ENCODE measurements around the gene C10orf53. TPM values are rescaled to one million over a fixed set of nuclear protein-coding genes. Genes with fewer than 3 reads are reported as not detected.
A peak's percentile ranks its signal among the peaks of the same experiment; 100 is the strongest.
"Not testable (repeated sequence)": the region's sequence is repeated elsewhere in the genome, so short reads cannot be mapped to it uniquely, and the experiment has no call there.

C10orf53 gene
- total RNA-seq, 1 donor from 2014 or later, result not detected

GRCh38 chr10:49666685-49667084 is 12.8 kb upstream of the C10orf53 start:
- Mint-ChIP-seq H3K9me3 (ENCODE audit: low read depth) (peaks cover 8% of the 10 kb centered on the region), H3K27ac (ENCODE audit: unreplicated experiment) (no peak overlapping the region), H3K27me3 (ENCODE audit: low read depth) (peaks cover 28% of the 10 kb centered on the region), H3K4me3 (ENCODE audit: unreplicated experiment) (no peak overlapping the region), H3K4me1 (ENCODE audit: low read depth) (no peaks in the 10 kb centered on the region), H3K36me3 (ENCODE audit: low read depth) (no peaks in the 10 kb centered on the region)
- no peak for TF ChIP-seq CTCF (IDR thresholded peaks at IDR 0.05)
- no peak for DNase-seq (ENCODE audit: low spot score)

- Mint-ChIP-seq H3K36me3 (ENCODE audit: low read depth) (no peaks in the 10 kb centered on the region), H3K27me3 (ENCODE audit: low read depth) (peaks cover 33% of the 10 kb centered on the region), H3K4me3 (ENCODE audit: unreplicated experiment) (no peak overlapping the region), H3K4me1 (ENCODE audit: low read depth) (no peaks in the 10 kb centered on the region), H3K9me3 (ENCODE audit: low read depth) (peaks cover 8% of the 10 kb centered on the region), H3K27ac (ENCODE audit: unreplicated experiment) (no peak overlapping the region)
- no peak for TF ChIP-seq CTCF (IDR thresholded peaks at IDR 0.05)
- DNase-seq (ENCODE audit: low spot score), result no peak
Measured at GRCh38 chr10:49667991-49668390, 11.5 kb upstream of the C10orf53 start.

- no peak overlapping the region for H3K27ac Mint-ChIP-seq (ENCODE audit: unreplicated experiment)
- no peaks in the 10 kb centered on the region for H3K4me1 Mint-ChIP-seq (ENCODE audit: low read depth)
- no peaks in the 10 kb centered on the region for H3K36me3 Mint-ChIP-seq (ENCODE audit: low read depth)
- no peak for DNase-seq (ENCODE audit: low spot score)
- TF ChIP-seq CTCF (IDR thresholded peaks at IDR 0.05), result no peak
- H3K27me3 Mint-ChIP-seq (ENCODE audit: low read depth), result peaks cover 40% of the 10 kb centered on the region
- H3K9me3 Mint-ChIP-seq (ENCODE audit: low read depth), result peaks cover 8% of the 10 kb centered on the region
- H3K4me3 Mint-ChIP-seq (ENCODE audit: unreplicated experiment), result no peak overlapping the region
Measured at GRCh38 chr10:49668684-49669083, 10.8 kb upstream of the C10orf53 start.

- TF ChIP-seq CTCF (IDR thresholded peaks at IDR 0.05), result no peak
- peaks cover 1% of the 10 kb centered on the region for H3K36me3 Mint-ChIP-seq (ENCODE audit: low read depth)
- H3K4me3 Mint-ChIP-seq (ENCODE audit: unreplicated experiment), result peak overlapping the region; percentile 54
- peaks cover 57% of the 10 kb centered on the region for H3K27me3 Mint-ChIP-seq (ENCODE audit: low read depth)
- H3K9me3 Mint-ChIP-seq (ENCODE audit: low read depth), result peaks cover 21% of the 10 kb centered on the region
- H3K27ac Mint-ChIP-seq (ENCODE audit: unreplicated experiment), result no peak overlapping the region
- DNase-seq (ENCODE audit: low spot score), result no peak
- peaks cover 4% of the 10 kb centered on the region for H3K4me1 Mint-ChIP-seq (ENCODE audit: low read depth)
Measured at GRCh38 chr10:49678827-49679479, 498 bp upstream of the C10orf53 start.

GRCh38 chr10:49682449-49682848 is 3.0 kb downstream of the C10orf53 start:
- not testable (repeated sequence) for H3K36me3 Mint-ChIP-seq (ENCODE audit: low read depth); DNase-seq (ENCODE audit: low spot score); H3K27ac Mint-ChIP-seq (ENCODE audit: unreplicated experiment); H3K4me1 Mint-ChIP-seq (ENCODE audit: low read depth); H3K4me3 Mint-ChIP-seq (ENCODE audit: unreplicated experiment)
- H3K27me3 Mint-ChIP-seq (ENCODE audit: low read depth), result peaks cover 40% of the 10 kb centered on the region
- peaks cover 30% of the 10 kb centered on the region for H3K9me3 Mint-ChIP-seq (ENCODE audit: low read depth)

GRCh38 chr10:49682879-49683278 is 3.4 kb downstream of the C10orf53 start:
- Mint-ChIP-seq H3K4me3 (ENCODE audit: unreplicated experiment) (no peak overlapping the region), H3K9me3 (ENCODE audit: low read depth) (peaks cover 27% of the 10 kb centered on the region), H3K27ac (ENCODE audit: unreplicated experiment) (no peak overlapping the region), H3K36me3 (ENCODE audit: low read depth) (peaks cover 1% of the 10 kb centered on the region), H3K27me3 (ENCODE audit: low read depth) (peaks cover 41% of the 10 kb centered on the region), H3K4me1 (ENCODE audit: low read depth) (peaks cover 4% of the 10 kb centered on the region)
- no peak for TF ChIP-seq CTCF (IDR thresholded peaks at IDR 0.05)
- DNase-seq (ENCODE audit: low spot score), result no peak

Data from chondrocyte (in vitro differentiated cells).